H1 (cell line): ENCODE results near the gene FRMD4B.

ENCODE experiments used
- CTCF ChIP-seq, 3 experiments: IDR thresholded peaks; 1 replicate in 2 of 3; 2 replicates in 1 of 3; pipeline versions ENCODE4 v1.5.1 to v1.6.1; 2011; ENCODE audit warnings: low read length in 3 of 3, mild to moderate bottlenecking in 3 of 3, inconsistent platforms in 2 of 3, low read depth in 1 of 3, moderate library complexity in 1 of 3; ENCODE audit not compliant: insufficient read depth in 1 of 3; ENCODE audit errors: control extremely low read depth in 1 of 3
- NRF1 ChIP-seq: IDR thresholded peaks from 2 replicates; pipeline ENCODE4 v1.6.1; 2011; ENCODE audit warnings: mild to moderate bottlenecking, low read depth, low read length, improper control_type of control experiment
- POLR2A ChIP-seq, 2 experiments: IDR thresholded peaks; 1 replicate in 1 of 2; 2 replicates in 1 of 2; pipeline ENCODE4 v1.6.1; 2011; ENCODE audit warnings: low read depth in 2 of 2, low read length in 2 of 2, mild to moderate bottlenecking in 2 of 2; ENCODE audit errors: control extremely low read depth in 1 of 2
- SAP30 ChIP-seq: fragments of 300-600 bp; sonication (generic); IDR thresholded peaks from 2 replicates; pipeline ENCODE4 v1.7.1; 2012; ENCODE audit warnings: low read length, moderate library complexity, mild to moderate bottlenecking, inconsistent platforms; ENCODE audit not compliant: insufficient read depth, insufficient replicate concordance

GRCh38 chr3:69232482-69232881 lies 153.4 kb downstream of the FRMD4B start:
- TF ChIP-seq NRF1: no peak
- TF ChIP-seq SAP30: no peak
- TF ChIP-seq CTCF (IDR thresholded peaks at IDR 0.05; ENCODE audit: control extremely low read depth in 1 of 3, insufficient read depth in 1 of 3, low read depth in 1 of 3, low read length in 3 of 3): no peak
- no peak for TF ChIP-seq POLR2A (IDR thresholded peaks at IDR 0.05; ENCODE audit: control extremely low read depth in 1 of 2, low read depth in 2 of 2, low read length in 2 of 2)
